Measurements from ENCODE around the gene SMIM12.

DNA sequence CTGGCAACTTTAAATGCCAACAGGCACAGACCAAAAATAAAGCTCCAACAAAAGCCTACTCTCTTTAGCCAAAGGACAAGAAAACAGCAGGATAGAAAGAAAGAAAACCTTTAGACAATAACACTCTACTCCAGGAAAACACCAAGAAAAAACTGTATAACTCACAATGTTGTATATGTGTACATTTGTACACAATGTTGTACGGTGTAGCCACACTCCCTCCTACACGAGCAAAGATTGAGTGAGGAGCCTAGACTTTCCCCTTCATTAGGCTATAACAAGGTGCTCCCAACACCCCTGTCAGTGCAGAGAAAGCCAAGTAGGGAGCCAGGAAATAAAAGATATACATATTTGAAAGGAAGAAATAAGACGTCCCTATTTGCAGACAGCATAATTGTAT, 42.8 kb downstream of the SMIM12 start:
- TF ChIP-seq GATA2 (IDR thresholded peaks at IDR 0.05; ENCODE audit: low read depth, low read length) = no peak
- no peak for TF ChIP-seq GATA3 (IDR thresholded peaks at IDR 0.05; ENCODE audit: low read depth, low read length)
